GM19240 (cell line): ENCODE measurements around the gene PRCD.

Experiments
- DNase-seq: peaks from one replicate; pipeline ENCODE4 v3.0.0; 2011; ENCODE audit warnings: low spot score; ENCODE audit not compliant: insufficient read length

PRCD gene, protein sequence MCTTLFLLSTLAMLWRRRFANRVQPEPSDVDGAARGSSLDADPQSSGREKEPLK

DNA sequence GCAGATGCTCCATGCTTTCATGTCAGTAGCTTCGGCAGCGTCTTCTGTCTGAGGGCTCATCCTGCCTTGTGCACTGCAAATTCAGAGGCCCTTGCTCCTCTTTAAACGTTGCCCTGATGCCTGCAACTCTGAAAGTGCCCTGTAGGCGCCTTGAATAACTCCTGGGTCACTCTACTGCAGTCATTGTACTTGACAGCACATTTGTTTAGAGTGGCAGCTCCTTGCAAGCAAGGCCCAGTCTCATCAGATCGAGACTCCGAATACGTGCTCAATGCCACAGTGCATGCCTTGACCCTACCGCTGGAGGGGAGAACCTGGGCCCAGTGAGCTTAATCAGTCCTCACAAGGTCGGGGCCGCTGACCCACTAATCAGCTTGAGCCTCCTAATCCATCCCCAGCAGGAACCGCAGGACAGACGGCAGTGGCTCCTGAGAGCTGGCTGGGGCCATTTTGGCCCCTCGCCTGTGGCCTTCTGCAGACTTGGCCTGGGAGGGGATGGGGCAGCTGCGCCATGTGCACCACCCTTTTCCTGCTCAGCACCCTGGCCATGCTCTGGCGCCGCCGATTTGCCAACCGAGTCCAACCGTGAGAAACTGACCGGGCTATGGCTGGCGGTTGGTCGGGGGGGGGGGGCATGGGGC is at the start of gene PRCD:
TSS of gene PRCD (plus strand) at position 414 of the 641 bp plus-strand sequence. CDS start at position 512, 98 bp downstream.
- DNase-seq, result no peak

DNA sequence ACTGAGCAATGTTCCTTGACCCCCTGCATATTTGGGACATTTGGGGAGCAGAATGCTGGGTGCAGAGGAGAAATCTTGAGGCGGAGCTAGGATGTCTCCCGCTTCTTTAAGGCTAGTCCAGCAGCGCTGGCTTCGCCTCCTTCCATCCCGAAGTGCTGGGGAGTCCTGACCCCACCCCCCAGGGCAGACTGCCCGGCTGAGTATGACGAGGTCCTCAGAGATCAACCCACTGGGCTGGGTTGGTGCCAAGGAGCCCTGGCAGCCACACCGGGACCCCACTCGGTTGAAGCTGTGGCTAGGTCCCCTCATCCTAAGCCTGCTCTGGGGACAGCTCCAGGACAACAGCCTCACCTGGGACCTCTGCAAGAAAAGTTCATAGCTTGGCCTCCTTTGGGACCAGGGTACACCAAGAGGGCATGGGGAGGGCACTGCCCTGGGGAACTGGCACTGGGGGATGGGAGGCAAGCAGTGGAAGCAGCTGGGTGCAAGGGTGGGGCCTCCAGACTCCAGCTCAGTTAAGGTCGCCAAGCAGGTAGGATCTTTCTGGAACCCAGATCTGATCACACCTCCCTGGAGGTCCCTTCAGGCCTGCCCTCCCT is 49.6 kb upstream of the PRCD start:
- DNase-seq, result no peak

DNA sequence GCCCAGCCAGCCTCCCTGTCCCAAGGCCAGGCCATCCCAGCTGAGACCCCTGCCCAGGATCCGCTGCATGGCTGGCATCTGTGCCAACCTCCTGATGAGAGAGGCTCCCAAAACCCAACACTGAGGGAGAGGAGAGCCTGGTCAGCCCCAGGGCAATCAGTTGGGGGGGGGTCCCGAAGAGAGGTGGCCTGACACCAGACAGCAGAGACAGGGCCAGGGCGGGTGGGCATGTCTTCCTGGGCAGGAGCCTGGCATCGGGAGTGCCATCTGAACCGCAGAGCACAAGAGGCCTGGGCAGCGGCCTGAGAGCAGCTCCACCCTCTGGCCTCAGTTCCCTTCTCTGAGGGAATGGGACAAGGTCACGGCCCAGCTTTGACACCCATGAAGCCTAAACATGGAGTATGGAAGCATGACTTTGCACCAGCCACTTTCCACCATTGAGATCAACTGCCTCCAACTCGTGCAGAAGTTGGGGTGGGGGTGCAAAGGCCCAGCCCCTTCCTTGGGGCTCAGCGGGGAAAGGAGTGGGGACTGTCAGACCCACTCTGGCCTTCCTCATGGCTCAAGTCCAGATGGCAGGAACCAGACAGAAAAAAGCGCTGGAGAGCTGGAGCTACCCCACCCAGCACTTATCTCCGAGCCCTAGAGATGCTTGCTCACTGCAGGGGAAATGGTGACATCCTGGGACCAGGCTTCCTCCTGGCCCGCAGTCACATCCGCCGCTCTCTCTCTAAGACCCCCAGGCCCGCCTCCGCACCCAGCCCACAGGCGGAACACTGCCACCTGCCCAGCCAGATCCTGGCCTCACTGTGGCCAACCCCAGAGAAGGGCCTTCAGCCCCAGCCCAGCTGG is 48.3 kb upstream of the PRCD start:
- no peak for DNase-seq

DNA sequence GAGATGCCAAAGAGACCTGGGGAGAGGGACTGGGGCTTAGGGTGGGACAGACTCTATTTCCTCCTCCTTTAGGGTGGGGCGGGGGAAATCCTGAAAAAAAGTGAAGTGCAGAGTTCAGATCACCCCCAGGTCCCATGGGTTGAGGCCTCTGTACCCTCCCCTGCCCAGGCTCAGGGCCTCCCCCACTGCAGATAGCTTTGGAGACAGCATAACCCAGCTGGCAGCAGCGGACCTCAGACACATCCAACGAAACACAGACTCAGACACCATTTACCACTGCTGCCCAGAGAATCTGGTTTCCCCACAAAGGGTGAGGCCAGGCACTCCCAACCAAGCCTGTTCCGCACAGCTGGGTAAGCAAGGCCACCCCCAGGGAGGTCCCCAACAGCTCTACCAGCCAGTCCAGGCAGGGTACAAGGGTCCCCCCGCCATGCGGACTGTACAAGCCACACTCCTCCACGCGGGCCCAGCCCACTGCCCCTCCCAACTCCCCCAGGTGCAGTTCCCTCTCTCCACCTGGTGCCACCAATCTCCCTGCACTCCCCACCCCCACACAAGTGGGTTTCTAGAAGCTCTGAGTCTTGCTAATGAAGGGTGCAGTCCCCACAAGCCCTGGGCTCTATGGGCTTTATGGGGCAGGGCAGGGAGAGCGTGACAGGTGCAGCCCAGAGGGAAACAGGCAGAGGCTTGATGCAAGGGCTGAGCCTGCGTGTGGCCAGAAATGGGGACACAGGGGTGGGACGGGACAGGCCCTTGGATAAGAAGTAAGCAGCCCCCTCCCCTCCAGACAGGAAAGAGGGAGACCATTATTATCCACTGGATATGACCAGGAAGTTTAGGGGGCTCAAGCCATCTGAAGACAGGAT is 47.5 kb upstream of the PRCD start:
- no peak for DNase-seq

DNA sequence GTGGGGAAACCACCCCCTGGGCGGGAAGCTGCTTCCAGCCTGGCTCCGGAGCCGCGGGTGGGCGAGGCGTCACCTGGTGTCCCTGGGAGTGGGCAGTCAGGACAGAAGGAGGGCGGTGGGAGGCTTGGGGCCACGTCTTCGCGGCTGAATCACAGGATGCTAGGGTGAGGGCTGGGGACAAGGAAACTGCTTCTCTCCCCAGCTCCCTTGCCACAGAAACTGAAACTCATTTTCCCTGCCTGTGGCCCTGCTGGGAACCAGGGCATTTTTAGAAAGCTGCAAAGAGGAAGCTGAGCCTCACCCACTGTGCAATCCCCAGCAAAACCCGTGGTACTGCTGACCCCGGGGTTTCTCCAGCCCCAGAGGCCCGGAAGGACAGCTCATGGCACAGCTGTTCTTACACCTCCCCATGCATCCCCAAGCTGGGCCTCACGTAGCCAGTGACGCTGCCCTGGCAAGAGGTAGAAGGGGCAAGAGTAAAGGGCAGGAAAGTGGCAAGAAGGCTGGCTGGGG is 46.8 kb upstream of the PRCD start:
- DNase-seq, result no peak

DNA sequence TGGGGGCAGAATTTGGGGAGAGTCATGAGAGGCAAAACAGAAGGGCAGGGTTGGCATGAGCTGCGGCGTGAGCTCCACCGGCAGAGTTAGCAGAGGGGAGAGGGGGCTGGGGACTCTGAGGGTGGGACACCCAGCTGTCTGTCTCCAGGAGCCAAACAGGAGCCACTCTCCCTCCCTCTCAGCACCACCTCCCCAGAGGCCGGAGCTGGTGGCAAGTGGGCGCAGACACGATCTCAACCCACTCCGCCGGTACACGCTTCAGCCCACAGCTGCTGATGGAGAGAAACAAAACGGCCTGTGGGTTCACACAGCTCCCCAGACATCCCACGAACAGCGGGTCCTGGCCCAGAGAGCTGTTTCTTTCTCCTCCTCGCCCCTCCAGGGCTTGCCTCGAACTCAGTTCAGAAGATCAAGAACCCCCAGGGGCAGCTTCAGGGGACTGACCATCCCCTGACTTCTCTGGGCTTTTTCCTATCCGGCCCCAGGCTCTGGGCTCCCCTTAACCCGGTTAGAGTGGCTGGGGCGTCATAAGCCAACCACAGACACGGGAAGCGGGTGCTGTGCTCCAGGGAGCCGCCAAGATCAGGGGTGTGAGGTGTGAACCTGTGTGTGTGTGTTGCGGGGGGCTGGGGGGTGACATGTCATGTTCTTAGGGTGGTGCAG is 46.2 kb upstream of the PRCD start:
- DNase-seq, result no peak

DNA sequence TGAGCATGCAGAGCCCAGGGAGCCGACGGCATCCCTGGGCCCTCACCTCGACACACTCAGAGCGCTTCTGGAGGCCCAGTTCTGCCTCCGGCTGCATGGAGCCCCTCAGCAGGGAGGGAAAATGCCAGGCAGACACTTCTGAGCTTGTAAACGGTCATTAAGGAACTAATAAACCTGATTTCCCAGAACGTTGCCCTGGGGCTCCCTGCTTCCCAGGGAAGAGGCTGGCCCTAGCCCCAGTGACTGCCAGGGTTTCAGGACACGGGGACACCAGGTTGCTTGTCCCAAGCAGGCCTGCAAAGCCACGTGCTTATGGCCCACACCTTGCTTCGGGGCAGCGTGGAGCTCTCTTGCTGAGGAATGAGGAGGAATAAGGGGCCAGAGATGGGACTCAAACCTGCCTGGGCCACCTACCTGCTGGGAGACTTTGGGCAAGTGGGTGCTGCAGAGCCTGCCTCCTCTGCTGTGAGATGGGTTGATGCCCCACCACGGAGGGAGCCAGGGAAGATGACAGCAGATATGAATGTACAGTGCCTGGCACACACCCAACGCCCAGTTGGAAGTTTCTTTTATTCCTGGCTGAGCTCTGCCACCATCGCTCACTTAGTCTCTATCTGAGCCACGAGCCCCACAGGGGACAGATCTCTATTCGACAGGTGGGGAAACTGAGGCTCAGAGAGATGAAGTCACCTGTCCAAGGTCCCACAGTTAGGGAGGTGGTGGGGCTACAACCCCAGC is 44.0 kb upstream of the PRCD start:
- no peak for DNase-seq

DNA sequence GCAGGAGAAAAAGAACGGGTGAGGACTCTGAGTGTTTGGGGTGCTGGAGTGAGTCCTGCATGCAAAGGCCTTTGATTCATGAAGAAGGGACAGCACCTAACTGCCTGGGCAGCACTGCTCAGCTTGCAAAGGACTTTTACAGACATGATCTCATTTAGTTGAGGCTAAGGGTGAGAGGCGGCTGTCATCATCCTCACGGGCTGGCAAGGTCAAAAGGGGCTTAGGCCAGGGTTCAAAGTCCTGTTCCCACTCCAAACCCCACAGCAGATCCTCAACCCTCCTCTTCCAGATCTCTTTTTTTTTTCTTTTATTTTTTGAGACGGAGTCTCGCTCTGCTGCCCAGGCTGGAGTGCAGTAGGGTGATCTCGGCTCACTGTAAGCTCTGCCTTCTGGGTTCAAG is 43.4 kb upstream of the PRCD start:
- no peak for DNase-seq

DNA sequence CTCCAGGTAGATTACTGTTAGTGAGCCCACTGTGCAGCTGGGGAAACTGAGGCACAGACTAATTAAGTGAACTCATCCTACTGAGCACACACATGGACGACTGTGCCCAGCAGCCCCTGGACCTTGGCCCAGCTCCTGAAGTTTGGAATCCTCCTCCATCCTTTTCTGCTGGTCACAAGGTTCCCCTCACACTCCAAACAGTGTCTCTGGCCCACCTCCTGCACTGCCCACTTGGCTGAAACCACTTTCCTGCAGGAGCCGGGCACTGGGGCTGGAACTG is 42.2 kb upstream of the PRCD start:
- DNase-seq, result no peak

DNA sequence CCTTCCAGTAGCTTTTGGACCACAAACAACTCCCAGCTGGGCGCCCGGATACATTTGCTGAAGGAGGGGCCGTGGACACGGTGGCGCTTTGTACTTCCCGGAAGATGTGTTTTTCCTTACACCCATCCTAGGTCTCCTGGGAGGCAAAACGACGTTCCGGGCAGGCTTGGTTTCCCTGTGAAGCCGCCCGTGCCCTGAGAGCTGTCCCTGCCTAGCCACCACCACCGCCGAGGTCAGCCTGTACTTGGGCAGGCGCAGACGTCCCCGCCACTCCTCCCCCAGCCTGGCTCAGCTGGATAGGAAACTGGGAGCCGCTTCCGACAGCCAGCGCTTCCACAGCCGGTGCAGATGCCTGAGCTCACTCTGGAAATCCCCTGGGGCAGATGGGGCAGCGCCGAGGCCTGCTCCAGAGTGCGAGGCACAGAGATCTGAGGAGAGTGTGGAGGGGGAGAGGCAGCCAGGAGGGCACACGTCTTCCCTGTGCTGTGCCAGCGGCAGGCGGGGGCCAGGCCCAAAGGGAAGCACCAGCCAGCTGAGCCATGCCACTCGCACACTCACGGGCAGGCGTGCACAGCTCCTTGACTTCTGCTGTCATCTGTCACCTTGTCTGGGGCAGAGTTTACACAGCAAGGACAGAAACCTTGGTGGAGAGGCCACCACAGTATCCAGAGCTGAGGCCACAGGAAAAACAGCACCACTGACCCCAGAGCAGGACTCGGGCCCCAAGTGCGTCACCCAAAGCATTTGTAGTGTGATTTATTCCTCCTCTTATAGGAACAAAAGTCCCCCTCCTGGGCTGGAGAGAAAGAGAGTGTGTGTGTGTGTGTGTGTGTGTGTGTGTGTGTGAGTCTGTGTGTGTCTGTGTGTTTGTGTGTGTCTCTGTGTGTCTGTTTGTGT is 41.6 kb upstream of the PRCD start:
- no peak for DNase-seq

DNA sequence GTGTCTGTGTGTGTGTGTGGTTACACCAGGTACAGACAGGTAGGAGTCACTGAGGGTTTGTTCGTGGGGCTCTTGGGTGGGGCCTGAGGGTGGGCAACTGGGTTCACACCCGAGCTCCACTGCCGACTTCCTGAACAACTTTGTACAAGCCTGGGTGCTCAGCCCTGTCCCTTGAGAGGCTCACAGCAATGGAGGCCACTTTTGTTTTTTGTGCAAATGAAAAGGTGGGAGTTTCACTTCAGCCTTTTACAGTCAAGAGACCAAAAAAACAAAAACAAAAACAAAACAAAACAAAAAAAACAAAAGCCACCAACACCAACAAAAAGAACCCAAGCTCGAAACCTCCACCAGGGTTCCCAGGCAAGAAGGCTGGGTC is 41.0 kb upstream of the PRCD start:
- DNase-seq, result no peak

DNA sequence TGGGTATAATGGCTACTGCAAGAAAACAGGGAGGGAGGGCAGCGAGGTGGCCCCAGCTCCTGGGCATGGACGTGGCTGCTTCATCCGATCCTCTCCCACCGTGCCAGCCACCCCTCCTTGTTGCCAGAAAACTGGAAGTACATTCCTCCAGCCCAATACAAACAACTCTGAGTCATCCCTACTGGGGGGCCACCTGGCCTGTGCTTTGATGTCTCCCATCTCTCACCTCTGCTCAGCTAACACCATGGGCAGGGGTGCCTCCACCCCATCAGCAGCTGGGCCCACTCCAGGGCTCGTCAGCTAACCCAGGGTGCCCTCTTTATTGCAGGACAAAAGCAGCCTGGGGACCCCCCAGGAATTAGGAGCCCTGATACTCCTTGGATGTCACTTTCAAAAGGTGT is 40.6 kb upstream of the PRCD start:
- DNase-seq, result no peak

DNA sequence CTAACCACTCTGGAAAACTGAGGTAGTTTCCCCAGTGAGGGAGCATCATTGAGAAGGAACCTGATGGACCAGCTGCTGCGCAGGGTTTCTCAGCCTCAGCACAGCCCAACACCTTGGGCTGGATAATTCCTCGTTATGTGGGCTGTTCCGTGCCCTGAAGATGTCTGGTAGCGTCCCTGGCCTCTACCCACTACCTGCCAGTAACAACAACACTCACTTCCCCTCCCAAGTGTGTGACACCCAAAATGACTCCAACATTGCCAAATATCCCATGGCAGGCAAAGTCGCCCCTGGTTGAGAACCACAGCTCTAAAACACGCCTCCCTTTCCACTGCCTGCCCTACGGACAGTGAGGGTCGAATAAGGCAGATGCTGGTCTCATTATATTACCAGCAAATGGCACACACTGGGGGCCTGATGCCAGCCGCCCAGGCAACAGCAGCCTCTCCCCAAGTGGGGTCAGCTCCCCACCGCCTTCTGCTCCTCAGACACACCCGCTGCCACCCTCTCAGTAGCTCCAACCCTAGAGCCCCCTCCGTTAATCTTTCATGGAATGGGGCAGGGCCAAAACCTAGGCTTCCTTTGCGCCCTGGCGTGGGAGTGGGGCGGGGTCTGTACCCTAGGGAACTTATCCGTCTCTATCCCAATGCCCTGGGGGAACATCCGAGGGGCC is 39.6 kb upstream of the PRCD start:
- no peak for DNase-seq

DNA sequence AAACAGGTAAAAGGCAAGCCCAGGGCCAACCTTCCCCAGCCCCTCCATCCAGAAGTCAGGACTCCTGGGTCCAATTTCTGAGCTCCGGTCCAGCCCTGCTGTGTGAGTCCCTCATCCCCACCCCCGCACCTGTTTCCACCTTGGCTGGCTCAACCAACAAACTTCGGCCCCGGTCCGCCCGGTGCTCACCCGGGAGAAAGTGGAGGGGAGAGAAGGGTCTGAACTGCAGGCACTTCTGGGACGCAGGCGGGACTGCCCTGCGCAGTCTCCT is 39.2 kb upstream of the PRCD start:
- DNase-seq, result no peak

DNA sequence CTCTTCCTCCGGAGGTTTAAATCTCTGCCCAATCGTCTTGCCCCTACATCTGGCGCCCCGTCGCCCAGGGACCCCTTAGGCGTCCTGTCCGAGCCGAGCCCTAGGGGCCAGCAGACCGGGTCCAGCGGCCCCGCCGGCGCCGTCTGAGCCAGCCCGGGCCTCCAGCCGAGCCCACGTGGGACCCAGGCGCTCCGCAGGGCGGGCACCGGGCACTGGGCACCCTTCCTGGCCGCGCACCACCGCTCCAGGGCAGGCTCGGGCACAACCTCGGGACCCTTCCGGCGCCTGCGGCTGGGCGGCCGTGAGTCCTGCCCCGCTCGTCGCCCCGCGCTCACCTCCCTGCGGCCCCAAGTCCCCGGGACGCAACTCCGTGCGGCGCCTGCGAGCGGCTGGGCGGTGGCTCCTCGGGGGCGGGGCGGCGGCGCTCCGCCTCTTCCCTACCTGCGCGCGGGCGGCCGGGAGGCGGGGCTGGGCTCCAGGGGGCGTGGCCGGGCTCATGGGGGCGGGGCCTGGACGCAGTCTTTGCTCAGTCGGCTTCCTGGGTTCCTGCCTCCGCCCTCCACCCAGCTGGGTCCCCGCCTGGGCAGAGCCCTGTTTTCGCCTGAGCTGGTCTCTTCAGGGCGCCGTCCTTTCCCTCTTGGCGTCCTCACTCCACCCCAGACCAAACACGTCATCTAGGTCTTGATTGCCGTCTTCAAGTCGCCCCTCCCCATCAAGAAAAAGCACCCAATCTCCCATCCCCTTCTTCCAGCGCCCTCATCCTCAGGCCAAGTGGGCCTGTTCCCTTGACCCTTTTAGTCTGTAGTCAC is 38.6 kb upstream of the PRCD start, which contains the start of gene RHBDF2:
TSS of gene RHBDF2 (minus strand) at position 406 of the 809 bp plus-strand sequence. CDS start 19,899 bp downstream, outside the sequence.
- DNase-seq, result peak; percentile 79

DNA sequence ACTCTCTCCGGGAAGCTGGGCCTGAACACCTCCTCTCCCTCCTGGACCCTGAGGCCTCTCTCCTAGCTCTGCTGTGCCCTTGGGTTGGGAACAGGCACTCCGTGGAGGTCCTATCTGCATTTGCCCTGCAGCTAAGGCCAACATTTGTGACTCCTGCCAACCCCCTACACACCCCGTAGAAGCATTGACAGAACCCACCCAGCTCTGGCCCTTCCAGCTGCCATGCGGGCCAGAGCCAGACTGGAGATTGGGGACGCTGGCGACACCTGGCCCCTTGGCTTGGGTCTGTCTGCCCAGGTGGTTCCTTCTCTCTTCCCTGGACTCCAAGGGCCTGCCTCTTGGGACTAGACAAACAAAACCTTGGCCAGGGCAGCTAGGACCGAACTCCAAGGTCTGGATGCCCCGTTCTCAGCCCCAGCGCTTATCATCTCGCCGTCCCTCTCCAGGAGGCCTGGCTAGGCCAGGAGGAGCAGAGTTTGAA is 38.0 kb upstream of the PRCD start:
- no peak for DNase-seq

DNA sequence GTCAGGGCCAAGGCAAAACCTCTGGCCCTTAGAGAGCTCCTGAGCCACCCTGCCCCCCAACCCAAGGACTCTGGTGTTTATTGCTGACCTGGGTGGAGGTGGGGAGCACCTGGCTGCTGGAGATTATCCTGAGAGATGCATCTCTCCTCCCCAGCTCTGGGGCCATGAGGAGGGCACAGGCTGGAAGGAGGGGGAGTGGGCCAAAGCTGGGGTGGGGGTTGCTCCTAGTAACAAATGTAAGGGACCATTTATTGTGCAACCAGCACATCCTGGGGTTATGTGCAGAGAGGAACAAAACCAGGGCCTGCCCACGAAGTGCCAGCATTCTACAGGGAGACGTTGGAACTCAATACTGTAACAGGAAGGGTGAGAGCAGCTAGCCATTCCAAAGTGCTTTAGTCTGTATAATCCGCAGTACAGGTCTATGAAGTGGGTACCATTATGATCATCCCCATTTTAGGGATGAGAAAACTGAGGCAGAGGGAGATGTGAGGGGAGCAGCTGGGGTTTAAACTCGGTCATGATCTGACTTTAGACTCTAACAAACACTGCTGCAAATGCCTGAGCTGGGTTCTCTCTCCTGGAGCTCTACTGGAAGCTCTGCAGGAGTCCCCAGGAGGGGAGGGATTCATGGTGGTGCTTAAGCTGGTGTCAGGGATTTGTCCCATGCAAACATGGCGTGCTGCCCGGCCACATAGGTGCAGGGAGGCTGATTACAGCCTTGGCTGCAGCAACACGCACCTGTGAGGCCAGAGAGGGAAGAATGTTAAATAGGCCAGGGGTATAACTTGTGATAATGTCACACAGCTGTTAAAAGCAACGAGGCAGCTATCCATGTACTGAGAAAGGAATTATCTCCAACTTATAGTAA is 37.3 kb upstream of the PRCD start:
- no peak for DNase-seq
